Epithelial cell of esophagus (primary cell): ENCODE measurements around the gene DUSP22.

Source experiments
- DNase-seq: peaks from one replicate; pipeline ENCODE4 v3.0.0; 2010; ENCODE audit warnings: low read depth
- H3K4me3 ChIP-seq: 2 replicates; pipeline ENCODE4 v1.5.1; 2011; ENCODE audit warnings: mild to moderate bottlenecking, low read length, control low read depth
- CTCF ChIP-seq: IDR thresholded peaks from 2 replicates; pipeline ENCODE4 v1.5.1; 2011; ENCODE audit warnings: low read depth, mild to moderate bottlenecking, low read length, control low read depth, inconsistent platforms; ENCODE audit not compliant: insufficient read depth; ENCODE audit errors: missing control alignments

The DUSP22 gene

DNA sequence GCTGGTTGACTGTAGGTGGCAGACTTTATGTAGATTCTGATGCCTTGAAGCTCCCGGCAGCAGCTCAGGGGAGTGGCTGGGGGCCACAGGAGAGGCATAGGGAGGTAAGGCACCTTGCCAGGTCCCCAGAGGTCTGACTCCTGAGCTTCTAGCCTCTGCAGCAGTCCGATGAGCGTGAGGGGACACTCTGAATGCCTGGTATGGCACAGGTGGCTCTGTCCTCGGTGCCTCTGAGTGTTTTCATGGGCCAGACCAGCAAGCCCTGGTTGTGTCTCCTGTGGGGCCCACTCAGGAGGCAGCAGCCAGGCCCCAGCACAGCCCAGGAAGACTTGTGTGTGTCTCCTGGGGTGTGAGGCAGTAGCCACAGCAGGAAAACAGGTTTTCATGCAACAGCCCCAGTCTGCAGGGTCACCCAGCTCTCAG is 59.6 kb downstream of the DUSP22 start:
- DNase-seq = no peak
- no peak for TF ChIP-seq CTCF
- H3K4me3 ChIP-seq = no peak overlapping the region

- no peak overlapping the region for H3K4me3 ChIP-seq
- DNase-seq = no peak
- no peak for TF ChIP-seq CTCF
Observed at GRCh38 chr6:352474-352873, 60.2 kb downstream of the DUSP22 start.

GRCh38 chr6:352896-353470 is 60.7 kb downstream of the DUSP22 start:
- no peak overlapping the region for H3K4me3 ChIP-seq
- TF ChIP-seq CTCF = no peak
- no peak for DNase-seq

- TF ChIP-seq CTCF = no peak
- DNase-seq = no peak
- H3K4me3 ChIP-seq = no peak overlapping the region
Observed at GRCh38 chr6:353642-354614, 61.6 kb downstream of the DUSP22 start.

DNA sequence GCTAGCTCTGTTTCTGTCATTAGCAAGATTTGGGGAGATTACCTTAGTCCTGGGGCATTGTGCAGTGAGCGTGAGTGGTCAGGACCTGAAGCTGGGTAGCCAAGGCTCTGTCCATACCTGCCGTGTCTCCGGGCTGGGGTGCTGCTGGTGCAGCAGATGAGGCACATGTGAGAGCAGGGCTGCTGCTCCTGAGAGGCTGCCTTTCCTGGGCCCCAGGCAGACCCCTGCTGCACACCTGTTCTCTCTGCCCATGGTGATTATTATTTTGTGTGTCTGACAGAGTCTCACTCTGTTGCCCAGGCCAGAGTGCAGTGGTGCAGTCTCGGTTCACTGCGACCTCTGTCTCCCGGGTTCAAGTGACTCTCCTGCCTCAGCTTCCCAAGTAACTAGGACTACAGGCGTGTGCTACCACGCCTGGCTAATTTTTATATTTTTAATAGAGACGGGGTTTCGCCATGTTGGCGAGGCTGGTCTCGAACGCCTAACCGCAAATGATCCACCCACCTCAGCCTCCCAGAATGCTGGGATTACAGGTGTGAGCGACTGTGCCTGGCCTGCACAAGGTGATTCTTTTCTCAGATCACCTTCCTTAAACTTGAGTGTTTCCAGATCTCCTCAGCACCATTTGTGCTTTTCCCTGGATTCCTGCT is 62.5 kb downstream of the DUSP22 start:
- DNase-seq = no peak
- TF ChIP-seq CTCF = no peak
- no peak overlapping the region for H3K4me3 ChIP-seq

DNA sequence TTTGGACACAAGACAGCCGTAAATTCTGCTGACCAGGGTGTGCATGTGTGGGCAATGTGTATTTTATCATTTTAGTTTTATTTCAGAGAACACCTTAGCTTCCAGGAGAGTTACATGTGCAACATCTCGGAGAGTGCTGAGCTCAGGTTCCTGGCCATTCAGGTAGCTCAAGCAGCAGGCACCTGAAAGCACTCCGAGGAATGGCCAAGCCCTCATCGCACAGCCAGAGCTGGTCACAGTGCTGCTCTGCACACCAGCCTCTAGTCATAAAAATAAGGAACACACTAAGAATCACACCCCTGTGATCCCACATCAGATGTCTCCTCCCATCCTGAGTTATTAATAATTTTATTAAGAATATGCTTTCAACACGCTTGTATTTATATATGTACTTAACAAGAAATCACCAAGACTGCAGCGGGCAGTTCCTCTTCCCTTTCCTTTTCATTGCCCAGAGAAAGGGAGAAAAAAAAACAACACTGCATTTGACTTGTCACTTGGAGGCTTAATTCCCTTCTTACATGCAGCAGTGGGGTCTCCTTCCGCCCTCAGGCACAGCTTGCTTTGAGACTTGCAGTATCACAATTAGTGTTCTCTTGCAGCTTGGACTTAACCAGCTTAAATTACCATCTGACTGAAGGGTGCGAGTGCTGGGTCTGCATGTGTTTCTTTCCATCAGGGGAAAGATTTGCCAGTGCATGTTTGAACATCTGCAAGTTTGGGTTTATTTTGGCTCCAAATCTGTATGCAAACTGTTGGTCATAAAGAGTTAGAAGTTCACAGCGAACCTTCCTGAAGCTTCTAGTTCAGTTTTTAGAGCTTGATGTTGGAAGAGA is 63.3 kb downstream of the DUSP22 start:
- TF ChIP-seq CTCF = no peak
- no peak overlapping the region for H3K4me3 ChIP-seq
- DNase-seq = no peak
